ENCODE data around the gene RAP2B. TPM values are rescaled to one million over a fixed set of nuclear protein-coding genes. Genes with fewer than 3 reads are reported as not detected.
A peak's percentile ranks its signal among the peaks of the same experiment; 100 is the strongest.

Gene RAP2B
- total and polyA plus RNA-seq, 2 of the 13 experiments (the other 11 are each of a cell fraction or from before 2014, with no cell fraction given) = 6.4 to 7.1 TPM

- peak; percentile 59; the same call in 1 of the 2 replicates for TF ChIP-seq MEF2D (CRISPR knock-in tag; IDR thresholded peaks at IDR 0.05)
- peak; percentile 24; the same call in 1 of the 2 replicates for TF ChIP-seq DPF2 (CRISPR knock-in tag; IDR thresholded peaks at IDR 0.05; ENCODE audit: borderline replicate concordance, low read depth)
- TF ChIP-seq SRF (IDR thresholded peaks at IDR 0.05; ENCODE audit: low read depth, low read length) = no peak
- TF ChIP-seq ZNF142 (CRISPR knock-in tag; IDR thresholded peaks at IDR 0.05) = no peak
- no peak for TF ChIP-seq CENPBD1 (CRISPR knock-in tag; IDR thresholded peaks at IDR 0.05; ENCODE audit: borderline replicate concordance, low read depth)
- TF ChIP-seq ZFP36L1 (CRISPR knock-in tag; IDR thresholded peaks at IDR 0.05) = no peak
- TF ChIP-seq NCOA1 (CRISPR knock-in tag; IDR thresholded peaks at IDR 0.05) = no peak
- TF ChIP-seq MLX (CRISPR knock-in tag; IDR thresholded peaks at IDR 0.05) = peak; percentile 13; the same call in 1 of the 2 replicates
- no peak for TF ChIP-seq THAP9 (CRISPR knock-in tag; IDR thresholded peaks at IDR 0.05; ENCODE audit: borderline replicate concordance)
- TF ChIP-seq PHF8 (CRISPR knock-in tag; IDR thresholded peaks at IDR 0.05) = no peak
- TF ChIP-seq ATF6 (CRISPR knock-in tag; conservative IDR thresholded peaks at IDR 0.05) = no peak
- peak; percentile 82 for TF ChIP-seq ISL2 (CRISPR knock-in tag; IDR thresholded peaks at IDR 0.05)
- no peak for TF ChIP-seq NONO (IDR thresholded peaks at IDR 0.05)
- no peak for TF ChIP-seq NONO (CRISPR knock-in tag; conservative IDR thresholded peaks at IDR 0.05)
- TF ChIP-seq POLR2AphosphoS2 (IDR thresholded peaks at IDR 0.05; ENCODE audit: low read depth, low read length) = no peak
- no peak for TF ChIP-seq SOX6 (IDR thresholded peaks at IDR 0.05)
- TF ChIP-seq SOX6 (CRISPR knock-in tag; IDR thresholded peaks at IDR 0.05) = peak; percentile 94
Measured at GRCh38 chr3:153138276-153139210, 23.5 kb upstream of the RAP2B start (continued).
